ENCODE measurements around the gene GRM4. TPM values are rescaled to one million over a fixed set of nuclear protein-coding genes. Genes with fewer than 3 reads are reported as not detected.

The GRM4 gene
- total RNA-seq, 1 experiment from 2014 or later: not detected

GRCh38 chr6:34082348-34082747 lies 63.5 kb downstream of the GRM4 start:
- no peak for TF ChIP-seq CTCF (conservative IDR thresholded peaks at IDR 0.05)
- intact Hi-C loops (cut with micrococcal nuclease; ENCODE audit: unreplicated experiment): no loop called here
- Histone ChIP-seq H3K27ac (no peak overlapping the region), H4K20me1 (ENCODE audit: insufficient read depth) (no peaks in the 10 kb centered on the region), H3K4me3 (no peak overlapping the region), H3K36me3 (ENCODE audit: low read depth) (no peaks in the 10 kb centered on the region), H3K27me3 (ENCODE audit: insufficient read depth, low read depth) (peaks cover 69% of the 10 kb centered on the region), H3K9me2 (ENCODE audit: insufficient read depth) (no peaks in the 10 kb centered on the region), H3K9me3 (ENCODE audit: insufficient read depth, low read depth) (no peaks in the 10 kb centered on the region), H2AFZ (no peak overlapping the region), H3K4me2 (no peak overlapping the region), H3K4me1 (replicated peaks; ENCODE audit: insufficient read depth) (no peaks in the 10 kb centered on the region), H3F3A (ENCODE audit: insufficient read depth, low read depth) (no peaks in the 10 kb centered on the region), H3K79me2 (ENCODE audit: low read depth) (no peaks in the 10 kb centered on the region)
- no peak for DNase-seq
- POLR2A ChIA-PET (ENCODE audit: unreplicated experiment): interaction anchor here (0.5 kb wide), 1 partner anchor 27 kb away, joined by 5 read pairs; no protein-coding TSS in a partner anchor
- BruUV-seq (replicated peaks): no TSS peak
- CTCF ChIA-PET: no interaction called here

- no TSS peak for BruUV-seq (replicated peaks)
- Histone ChIP-seq H3K4me1 (replicated peaks; ENCODE audit: insufficient read depth) (no peaks in the 10 kb centered on the region), H2AFZ (no peak overlapping the region), H3K79me2 (ENCODE audit: low read depth) (no peaks in the 10 kb centered on the region), H3F3A (ENCODE audit: insufficient read depth, low read depth) (no peaks in the 10 kb centered on the region), H3K27me3 (ENCODE audit: insufficient read depth, low read depth) (peaks cover 68% of the 10 kb centered on the region), H3K36me3 (ENCODE audit: low read depth) (no peaks in the 10 kb centered on the region), H4K20me1 (ENCODE audit: insufficient read depth) (no peaks in the 10 kb centered on the region), H3K4me3 (no peak overlapping the region), H3K9me3 (ENCODE audit: insufficient read depth, low read depth) (no peaks in the 10 kb centered on the region), H3K9me2 (ENCODE audit: insufficient read depth) (no peaks in the 10 kb centered on the region), H3K27ac (no peak overlapping the region), H3K4me2 (no peak overlapping the region)
- CTCF ChIA-PET: no interaction called here
- intact Hi-C loops (cut with micrococcal nuclease; ENCODE audit: unreplicated experiment): no loop called here
- POLR2A ChIA-PET (ENCODE audit: unreplicated experiment): no interaction called here
- TF ChIP-seq EZH2 (IDR thresholded peaks at IDR 0.05; ENCODE audit: low read depth) (no peak), CTCF (conservative IDR thresholded peaks at IDR 0.05) (no peak)
- DNase-seq: no peak
These were observed 65.5 kb downstream of the GRM4 start for GRCh38 chr6:34080357-34080756.

- Histone ChIP-seq H3K9me3 (ENCODE audit: insufficient read depth, low read depth) (no peaks in the 10 kb centered on the region), H3K4me1 (replicated peaks; ENCODE audit: insufficient read depth) (no peaks in the 10 kb centered on the region), H3F3A (ENCODE audit: insufficient read depth, low read depth) (no peaks in the 10 kb centered on the region), H2AFZ (no peak overlapping the region), H3K4me3 (no peak overlapping the region), H3K36me3 (ENCODE audit: low read depth) (no peaks in the 10 kb centered on the region), H3K27me3 (ENCODE audit: insufficient read depth, low read depth) (peaks cover 70% of the 10 kb centered on the region), H3K79me2 (ENCODE audit: low read depth) (no peaks in the 10 kb centered on the region), H3K9me2 (ENCODE audit: insufficient read depth) (no peaks in the 10 kb centered on the region), H3K27ac (no peak overlapping the region), H4K20me1 (ENCODE audit: insufficient read depth) (no peaks in the 10 kb centered on the region), H3K4me2 (no peak overlapping the region)
- no peak for TF ChIP-seq EZH2 (IDR thresholded peaks at IDR 0.05; ENCODE audit: low read depth)
- TF ChIP-seq CTCF (conservative IDR thresholded peaks at IDR 0.05): no peak
- no peak for DNase-seq
- intact Hi-C loops (cut with micrococcal nuclease; ENCODE audit: unreplicated experiment): no loop called here
- BruUV-seq (replicated peaks): no TSS peak
- ChIA-PET POLR2A (ENCODE audit: unreplicated experiment) (no interaction called here), CTCF (no interaction called here)
These were observed 66.0 kb downstream of the GRM4 start for GRCh38 chr6:34079899-34080298.

Measured in PC-9 (cell line).